Transverse colon (tissue), 4 donors: Measurements from ENCODE around the gene CYSTM1.

Experiments used
- CTCF ChIP-seq, 5 experiments: fragments of 200-600 bp in 3 of 5; fragments of 450-650 bp in 2 of 5; sonication (generic) in 3 of 5; IDR thresholded peaks; 1 replicate in 2 of 5; 2 replicates in 3 of 5; pipeline ENCODE4 v1.5.1; 2016 to 2017; ENCODE audit warnings: antibody characterized with exemption in 5 of 5, inconsistent platforms in 3 of 5, mild to moderate bottlenecking in 2 of 5, moderate library complexity in 1 of 5
- POLR2A ChIP-seq: fragments of 450-650 bp; IDR thresholded peaks from one replicate; pipeline ENCODE4 v1.6.1; 2016; ENCODE audit warnings: antibody characterized with exemption, mild to moderate bottlenecking, moderate library complexity
- POLR2AphosphoS5 ChIP-seq, 3 donors: sonication (generic); formaldehyde crosslinking; IDR thresholded peaks; one replicate each; pipeline ENCODE4 v1.6.1; 2016; ENCODE audit warnings: antibody characterized with exemption in 3 of 3

- TF ChIP-seq CTCF (IDR thresholded peaks at IDR 0.05): no peak
- TF ChIP-seq POLR2A: peak; percentile 43
- TF ChIP-seq POLR2AphosphoS5 (IDR thresholded peaks at IDR 0.05): peak; percentile 47 to 78 (median 66)
Measured at GRCh38 chr5:140240987-140241706, 66.2 kb downstream of the CYSTM1 start.
